Measurements from ENCODE around the gene RBFOX1. TPM values are rescaled to one million over a fixed set of nuclear protein-coding genes. Genes with fewer than 3 reads are reported as not detected.

RBFOX1 gene
- 1.3 TPM for polyA plus RNA-seq (2012; ENCODE audit: insufficient read depth, insufficient read length, low read depth)

DNA sequence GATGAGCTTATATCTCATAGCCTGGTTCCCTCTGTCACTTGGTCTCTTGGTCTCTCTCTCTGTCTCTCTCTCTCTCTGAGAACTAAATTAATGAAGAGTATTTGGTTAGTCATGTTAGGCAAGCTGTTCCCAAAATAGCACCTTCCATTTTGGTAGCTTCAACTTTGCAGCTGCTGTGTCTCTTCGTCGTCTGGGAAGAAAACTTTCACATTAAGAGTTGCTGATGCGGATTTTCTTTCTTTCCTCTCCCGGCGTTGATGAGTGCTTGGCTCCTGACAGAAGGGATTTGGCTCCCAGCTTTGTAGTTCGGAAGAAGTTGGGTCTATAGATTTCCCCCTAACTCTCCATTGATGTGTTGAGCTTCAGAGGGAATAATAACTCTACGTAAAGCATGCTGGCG, at the start of gene RBFOX1:
Gene RBFOX1 (plus strand): TSS at position 235 of the 400 bp plus-strand sequence.
- no peaks in the 10 kb centered on the region for H3K27me3 ChIP-seq
- TF ChIP-seq, protein P1, sequence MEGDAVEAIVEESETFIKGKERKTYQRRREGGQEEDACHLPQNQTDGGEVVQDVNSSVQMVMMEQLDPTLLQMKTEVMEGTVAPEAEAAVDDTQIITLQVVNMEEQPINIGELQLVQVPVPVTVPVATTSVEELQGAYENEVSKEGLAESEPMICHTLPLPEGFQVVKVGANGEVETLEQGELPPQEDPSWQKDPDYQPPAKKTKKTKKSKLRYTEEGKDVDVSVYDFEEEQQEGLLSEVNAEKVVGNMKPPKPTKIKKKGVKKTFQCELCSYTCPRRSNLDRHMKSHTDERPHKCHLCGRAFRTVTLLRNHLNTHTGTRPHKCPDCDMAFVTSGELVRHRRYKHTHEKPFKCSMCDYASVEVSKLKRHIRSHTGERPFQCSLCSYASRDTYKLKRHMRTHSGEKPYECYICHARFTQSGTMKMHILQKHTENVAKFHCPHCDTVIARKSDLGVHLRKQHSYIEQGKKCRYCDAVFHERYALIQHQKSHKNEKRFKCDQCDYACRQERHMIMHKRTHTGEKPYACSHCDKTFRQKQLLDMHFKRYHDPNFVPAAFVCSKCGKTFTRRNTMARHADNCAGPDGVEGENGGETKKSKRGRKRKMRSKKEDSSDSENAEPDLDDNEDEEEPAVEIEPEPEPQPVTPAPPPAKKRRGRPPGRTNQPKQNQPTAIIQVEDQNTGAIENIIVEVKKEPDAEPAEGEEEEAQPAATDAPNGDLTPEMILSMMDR (IDR thresholded peaks at IDR 0.05; ENCODE audit: low read depth, low read length): no peak
- no peaks in the 10 kb centered on the region for H3K36me3 ChIP-seq
- no peak for DNase-seq
- no peak within 1 kb of the TSS for H3K4me3 ChIP-seq (ENCODE audit: low read depth, low read length)
- H3K9me3 ChIP-seq: no peaks in the 10 kb centered on the region
- no peaks in the 10 kb centered on the region for H3K4me1 ChIP-seq

- TF ChIP-seq, protein P1 (IDR thresholded peaks at IDR 0.05; ENCODE audit: low read depth, low read length): no peak
- Histone ChIP-seq H3K27me3 (no peaks in the 10 kb centered on the region), H3K36me3 (no peaks in the 10 kb centered on the region), H3K4me3 (ENCODE audit: low read depth, low read length) (no peak overlapping the region), H3K4me1 (no peaks in the 10 kb centered on the region), H3K9me3 (no peaks in the 10 kb centered on the region; the same call in 1 of the 2 replicates)
- DNase-seq: no peak
These were observed 47.9 kb upstream of the RBFOX1 start for GRCh38 chr16:7284780-7285179.

DNA sequence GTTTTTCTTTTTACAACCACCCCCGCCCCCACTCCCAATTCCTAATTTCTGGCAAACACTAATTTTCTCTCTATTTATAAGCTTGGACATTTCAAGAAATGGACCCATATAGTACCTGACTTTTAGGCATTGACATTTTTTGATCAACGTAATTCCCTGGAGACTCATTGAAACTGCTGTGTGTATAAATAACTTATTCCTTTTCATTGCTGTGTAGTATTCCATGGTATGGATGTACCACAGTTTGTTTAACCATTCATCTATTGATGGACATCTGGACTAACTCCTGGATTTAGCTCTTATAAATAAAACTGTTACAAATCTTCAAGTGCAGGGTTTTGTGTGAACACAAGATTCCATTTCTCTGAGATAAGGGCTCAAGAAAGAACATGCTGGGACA, 47.1 kb upstream of the RBFOX1 start:
- no peak for DNase-seq
- no peaks in the 10 kb centered on the region for H3K4me1 ChIP-seq
- H3K9me3 ChIP-seq: no peaks in the 10 kb centered on the region; the same call in 1 of the 2 replicates
- TF ChIP-seq, protein P1 (IDR thresholded peaks at IDR 0.05; ENCODE audit: low read depth, low read length): no peak
- no peaks in the 10 kb centered on the region for H3K36me3 ChIP-seq
- H3K27me3 ChIP-seq: no peaks in the 10 kb centered on the region
- no peak overlapping the region for H3K4me3 ChIP-seq (ENCODE audit: low read depth, low read length)

- Histone ChIP-seq H3K36me3 (no peaks in the 10 kb centered on the region), H3K27me3 (no peaks in the 10 kb centered on the region)
- TF ChIP-seq, protein P1 (IDR thresholded peaks at IDR 0.05; ENCODE audit: low read depth, low read length): no peak
These were observed 43.3 kb upstream of the RBFOX1 start for GRCh38 chr16:7289299-7289698.

DNA sequence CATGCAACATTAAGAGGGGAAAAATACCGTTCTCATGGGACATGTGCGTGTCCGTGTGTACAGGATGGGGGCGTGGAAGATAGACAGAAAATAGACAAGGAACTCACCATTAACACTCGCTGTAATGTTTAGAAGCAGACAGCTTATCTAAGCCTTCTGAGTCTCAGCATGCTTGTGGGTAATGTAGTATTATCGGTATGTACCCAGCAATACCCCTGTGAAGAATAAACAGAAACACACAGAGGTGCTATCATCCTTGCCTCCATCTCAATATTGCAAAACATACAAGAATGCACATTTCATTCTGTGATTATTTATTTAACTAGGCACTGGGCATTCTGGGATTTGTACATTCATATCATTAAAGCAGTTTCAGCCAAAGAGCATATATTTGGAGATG, 42.0 kb upstream of the RBFOX1 start:
- no peak for DNase-seq
- TF ChIP-seq, protein P1 (IDR thresholded peaks at IDR 0.05; ENCODE audit: low read depth, low read length): no peak
- no peaks in the 10 kb centered on the region; the same call in 1 of the 2 replicates for H3K9me3 ChIP-seq
- H3K4me1 ChIP-seq: no peaks in the 10 kb centered on the region
- H3K4me3 ChIP-seq (ENCODE audit: low read depth, low read length): no peak overlapping the region
- no peaks in the 10 kb centered on the region for H3K36me3 ChIP-seq
- no peaks in the 10 kb centered on the region for H3K27me3 ChIP-seq

More at GRCh38 chr16:7289299-7289698, 43.3 kb upstream of the RBFOX1 start:
- Histone ChIP-seq H3K4me1 (no peaks in the 10 kb centered on the region), H3K9me3 (no peaks in the 10 kb centered on the region; the same call in 1 of the 2 replicates), H3K4me3 (ENCODE audit: low read depth, low read length) (no peak overlapping the region)
- no peak for DNase-seq

GRCh38 chr16:7294020-7294419, 38.6 kb upstream of the RBFOX1 start:
- H3K9me3 ChIP-seq: no peaks in the 10 kb centered on the region
- H3K27me3 ChIP-seq: no peaks in the 10 kb centered on the region
- no peak overlapping the region for H3K4me3 ChIP-seq (ENCODE audit: low read depth, low read length)
- TF ChIP-seq, protein P1 (IDR thresholded peaks at IDR 0.05; ENCODE audit: low read depth, low read length): no peak
- H3K36me3 ChIP-seq: no peaks in the 10 kb centered on the region
- no peak for DNase-seq
- H3K4me1 ChIP-seq: no peaks in the 10 kb centered on the region

Measured in BE2C (cell line).